Stimulated activated CD4-positive, alpha-beta T cell treated with anti-CD3 and anti-CD28 coated beads, Interleukin-12 subunit alpha, Interleukin-12 subunit beta, amount 100 ng/mL, for 4 hours (primary cell): ENCODE results near the gene ST6GALNAC3.
"Not testable (repeated sequence)": the region's sequence is repeated elsewhere in the genome, so short reads cannot be mapped to it uniquely, and the experiment has no call there.

ENCODE experiments used
- DNase-seq: peaks from one replicate; pipeline ENCODE4 v3.0.0-alpha.2; 2020

Gene ST6GALNAC3

DNA sequence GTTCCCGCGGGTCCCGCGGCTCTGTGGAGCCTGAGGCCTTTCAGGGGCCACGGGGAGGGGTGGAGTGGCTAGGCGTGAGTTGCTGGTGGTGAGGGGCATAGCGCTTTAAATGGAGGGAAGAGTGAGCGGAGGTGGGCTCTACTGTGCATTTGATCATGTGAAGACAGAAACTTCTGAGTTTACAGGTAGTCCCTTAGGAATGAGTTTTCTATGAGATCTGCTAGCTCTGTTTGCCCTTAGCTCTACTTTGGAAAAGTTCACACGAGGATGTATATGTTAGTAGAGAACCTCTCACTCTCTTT lies 593 bp downstream of the ST6GALNAC3 start:
- DNase-seq = no peak

GRCh38 chr1:76075877-76076276 lies 1.3 kb downstream of the ST6GALNAC3 start:
- DNase-seq = no peak

DNA sequence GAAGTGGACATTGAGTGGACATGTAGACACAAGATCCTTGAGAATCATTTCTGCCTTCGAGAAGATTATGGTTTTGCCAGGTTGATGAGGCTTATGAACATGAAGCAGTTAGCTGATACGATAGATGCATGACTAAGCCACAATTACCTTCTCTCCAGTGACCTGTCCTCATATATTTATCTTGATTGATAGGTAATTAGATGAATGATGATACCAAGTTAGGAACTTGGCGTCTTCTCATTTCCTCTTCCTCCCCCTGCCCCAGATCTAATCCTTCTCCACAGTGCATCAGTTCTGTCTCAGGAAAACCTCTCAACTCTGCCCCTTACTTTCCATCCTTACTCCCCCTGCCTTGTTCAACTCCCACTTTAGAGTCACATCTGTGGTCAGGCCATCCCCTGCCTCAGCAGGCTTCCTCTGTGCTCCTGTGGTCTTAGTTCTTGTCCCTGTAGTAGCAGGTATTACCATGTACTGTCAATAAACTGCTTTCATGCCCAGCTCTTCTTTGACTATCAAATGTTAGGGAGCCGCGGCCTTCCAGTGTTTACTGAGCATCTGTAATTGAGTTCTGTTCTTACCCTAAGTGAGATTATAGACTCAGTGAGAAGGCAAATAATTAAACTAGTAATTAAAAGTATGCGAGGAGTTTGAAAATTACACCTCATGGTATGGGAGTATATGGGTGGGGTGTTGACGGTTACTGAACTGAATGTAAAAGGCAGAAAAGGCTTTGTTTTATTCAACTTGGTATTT lies 5.1 kb downstream of the ST6GALNAC3 start:
- DNase-seq = no peak

DNA sequence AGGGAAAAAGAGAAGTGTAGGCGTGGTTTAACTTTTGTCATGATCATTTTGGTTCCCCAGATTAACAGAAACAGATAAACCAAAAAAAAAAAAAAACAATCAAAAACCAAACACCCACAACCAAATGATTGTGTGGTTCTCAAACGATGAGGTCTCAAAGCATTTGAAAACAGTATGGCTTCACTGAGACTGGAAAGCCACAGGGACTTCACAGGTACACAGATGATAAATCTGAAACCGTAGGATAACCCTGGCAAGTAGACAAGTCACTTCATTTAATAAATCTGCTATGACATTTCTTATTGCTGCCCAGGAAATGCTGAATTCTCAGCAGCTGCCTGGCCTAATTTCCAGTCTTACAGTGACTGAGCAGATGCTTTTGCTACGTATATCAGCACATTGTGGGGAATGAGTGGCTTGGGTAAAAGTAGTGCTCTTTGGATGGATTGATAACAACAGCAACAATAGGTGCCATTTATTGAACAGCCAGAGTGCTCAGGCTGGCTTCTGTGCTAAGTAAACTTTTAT lies 6.1 kb downstream of the ST6GALNAC3 start:
- DNase-seq = no peak

DNA sequence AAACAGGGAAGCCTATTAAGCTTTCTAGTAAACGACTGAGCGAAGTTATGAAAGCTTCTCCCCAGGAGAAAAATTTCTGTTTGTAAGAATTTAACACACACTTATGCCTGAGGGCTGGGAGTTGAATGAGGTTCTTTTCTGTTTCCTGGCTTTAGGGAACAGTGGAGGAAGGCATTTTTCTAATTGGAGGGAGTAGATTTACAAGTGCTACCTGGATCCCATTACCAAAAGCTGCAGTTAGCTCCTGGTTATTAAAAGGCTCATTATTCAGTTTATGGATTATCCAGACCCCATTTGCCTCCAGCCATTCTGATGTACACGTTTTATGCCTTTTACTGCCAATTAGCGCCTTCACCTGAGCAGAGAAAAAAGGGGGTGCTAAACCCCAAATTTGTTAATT lies 7.5 kb downstream of the ST6GALNAC3 start:
- DNase-seq = no peak

GRCh38 chr1:76083189-76083588 lies 8.6 kb downstream of the ST6GALNAC3 start:
- DNase-seq = no peak

DNA sequence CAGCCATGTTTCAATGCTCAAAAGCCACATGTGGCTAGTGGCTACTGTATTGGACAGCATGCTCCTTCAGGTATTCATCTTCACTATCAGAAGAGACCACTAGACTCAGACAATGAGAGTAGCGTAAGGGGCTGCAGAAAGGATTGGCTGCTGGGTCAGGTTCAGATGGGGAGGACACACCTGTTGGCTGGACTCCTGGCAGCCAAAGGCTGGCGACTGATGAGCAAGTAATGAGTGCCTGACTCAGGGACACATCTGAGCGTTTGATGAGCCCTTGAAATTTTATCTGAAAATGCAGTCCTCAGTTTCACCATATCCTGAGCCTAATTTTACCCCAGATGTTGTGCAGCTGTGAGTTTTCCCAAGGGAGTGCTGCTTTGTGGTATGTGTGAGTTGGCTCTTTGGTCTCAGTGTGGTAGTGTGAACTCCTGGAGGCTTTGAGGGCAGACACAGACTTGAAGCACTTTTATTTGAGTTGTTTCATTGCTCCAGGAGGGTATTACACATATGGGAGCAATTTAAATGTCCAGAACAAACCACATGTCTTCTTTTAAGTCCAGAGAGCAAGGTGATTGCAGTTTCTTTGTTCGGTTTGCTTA lies 9.6 kb downstream of the ST6GALNAC3 start:
- DNase-seq = no peak

- DNase-seq = no peak
Measured at GRCh38 chr1:76084685-76085084, 10.1 kb downstream of the ST6GALNAC3 start.

DNA sequence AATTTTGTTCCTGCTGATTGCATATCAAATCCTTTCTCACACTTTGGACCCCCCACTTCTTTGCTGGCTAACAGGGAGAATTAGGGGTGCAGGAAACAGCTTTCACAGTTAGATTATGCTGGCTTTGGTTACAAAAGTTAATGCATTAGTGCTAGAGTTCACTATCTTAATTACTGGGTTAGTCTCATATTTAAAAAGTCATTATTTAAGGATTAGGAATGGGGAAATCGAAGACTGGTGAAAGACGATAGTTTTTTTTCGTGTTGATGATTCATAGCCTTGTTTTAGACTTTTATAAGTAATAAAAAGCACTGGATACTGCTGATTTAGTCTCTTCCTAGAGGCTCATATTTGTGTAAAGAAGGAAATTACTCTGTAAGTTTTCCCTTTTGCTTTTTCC lies 11.6 kb downstream of the ST6GALNAC3 start:
- DNase-seq = no peak

DNA sequence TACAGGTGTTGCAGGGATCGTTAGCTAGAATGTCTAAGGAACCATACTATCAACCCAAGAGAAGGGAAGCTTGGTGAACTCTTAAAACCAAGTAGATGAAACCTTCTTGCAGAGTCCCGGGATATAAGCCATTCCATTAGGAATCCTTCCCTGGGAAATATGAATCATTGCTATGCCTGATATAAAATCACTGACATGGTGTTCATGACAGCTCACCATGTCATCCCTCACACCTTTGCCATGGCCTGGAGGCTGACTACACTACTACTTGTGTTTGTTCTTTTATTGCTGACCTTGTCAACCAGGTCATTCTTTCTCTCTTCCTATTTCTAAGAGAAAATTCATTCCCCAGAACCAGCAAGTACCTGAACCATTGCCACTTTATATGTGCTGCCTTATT lies 12.1 kb downstream of the ST6GALNAC3 start:
- DNase-seq = no peak

DNA sequence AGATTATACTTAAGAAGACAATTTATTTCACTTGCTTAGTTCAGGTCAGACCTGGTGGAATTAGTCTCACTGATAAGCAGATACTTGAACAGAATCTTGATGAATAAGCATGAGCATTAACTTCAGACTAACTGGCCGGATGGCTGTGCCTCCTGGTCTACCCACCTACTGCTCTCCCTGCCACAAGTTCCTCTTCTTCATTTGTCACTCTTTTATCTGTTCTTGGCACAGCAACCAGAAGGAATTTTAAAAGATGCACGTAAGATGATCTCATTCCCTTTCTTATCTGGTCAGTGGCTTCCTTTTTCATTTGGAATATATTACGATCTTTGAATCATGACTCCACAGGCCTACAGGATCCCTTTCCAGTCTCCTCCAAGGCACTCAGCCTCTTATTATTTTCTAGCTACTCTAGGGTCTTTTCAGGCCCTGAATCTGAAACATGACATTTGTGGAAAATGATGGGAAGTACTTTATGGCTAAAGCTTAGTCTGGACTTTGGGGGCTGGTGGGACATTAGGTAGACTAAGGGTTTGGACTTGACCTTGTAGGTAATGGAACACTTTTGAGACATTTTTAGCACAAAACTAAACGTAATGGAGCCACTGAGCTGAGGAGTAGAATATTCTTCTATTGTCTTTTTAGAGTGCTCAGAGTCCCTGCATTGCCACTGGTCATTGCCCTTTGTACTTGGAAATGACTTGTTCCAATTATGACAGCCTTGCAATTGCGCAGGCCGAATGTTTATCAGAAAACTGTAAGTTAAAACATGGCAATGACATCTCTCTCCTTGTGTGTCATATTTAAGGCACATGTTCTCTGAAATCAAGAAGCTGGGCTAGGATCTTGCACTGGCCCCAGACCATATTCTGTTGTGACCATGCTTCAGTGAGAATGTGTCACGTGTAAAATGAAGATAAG lies 16.0 kb downstream of the ST6GALNAC3 start:
- no peak for DNase-seq

- no peak for DNase-seq
Measured at GRCh38 chr1:76092812-76093211, 18.3 kb downstream of the ST6GALNAC3 start.

- no peak for DNase-seq
Measured at GRCh38 chr1:76093522-76094312, 19.2 kb downstream of the ST6GALNAC3 start.

DNA sequence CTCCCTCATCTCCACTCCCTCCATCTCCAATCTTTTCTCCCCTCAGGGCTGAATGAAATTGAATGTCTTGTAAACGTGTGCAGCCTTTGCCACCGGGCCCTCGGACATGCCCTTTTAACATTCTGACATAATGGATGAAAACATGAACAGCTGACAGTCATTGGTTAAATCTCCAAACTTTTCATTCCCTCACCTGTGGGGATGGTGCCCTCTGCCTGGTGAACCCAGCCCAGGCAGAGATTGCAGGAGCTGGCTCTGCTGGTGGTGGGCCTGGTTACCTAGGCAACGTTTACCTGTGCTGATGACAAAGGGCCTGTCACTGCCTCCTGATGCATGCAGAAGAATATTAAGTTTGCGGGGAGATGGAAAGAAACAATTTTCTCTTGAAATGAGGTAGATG lies 21.3 kb downstream of the ST6GALNAC3 start:
- DNase-seq = no peak

DNA sequence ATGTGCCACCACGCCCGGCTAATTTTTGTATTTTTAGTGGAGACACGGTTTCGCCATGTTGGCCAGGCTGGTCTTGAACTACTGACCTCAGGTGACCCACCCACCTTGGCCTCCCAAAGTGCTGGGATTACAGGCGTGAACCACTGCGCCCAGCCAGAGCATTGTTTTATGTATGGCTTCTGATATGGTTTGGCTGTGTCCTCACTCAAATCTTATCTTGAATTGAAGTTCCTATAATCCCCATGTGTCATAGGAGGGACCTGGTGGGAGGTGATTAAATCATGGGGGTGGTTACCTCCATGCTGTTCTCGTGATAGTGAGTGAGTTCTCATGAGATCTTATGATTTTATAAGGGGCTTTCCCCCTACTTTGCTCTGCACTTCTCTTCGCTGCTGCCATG lies 22.5 kb downstream of the ST6GALNAC3 start:
- not testable (repeated sequence) for DNase-seq

GRCh38 chr1:76098845-76099244 lies 24.3 kb downstream of the ST6GALNAC3 start:
- no peak for DNase-seq

DNA sequence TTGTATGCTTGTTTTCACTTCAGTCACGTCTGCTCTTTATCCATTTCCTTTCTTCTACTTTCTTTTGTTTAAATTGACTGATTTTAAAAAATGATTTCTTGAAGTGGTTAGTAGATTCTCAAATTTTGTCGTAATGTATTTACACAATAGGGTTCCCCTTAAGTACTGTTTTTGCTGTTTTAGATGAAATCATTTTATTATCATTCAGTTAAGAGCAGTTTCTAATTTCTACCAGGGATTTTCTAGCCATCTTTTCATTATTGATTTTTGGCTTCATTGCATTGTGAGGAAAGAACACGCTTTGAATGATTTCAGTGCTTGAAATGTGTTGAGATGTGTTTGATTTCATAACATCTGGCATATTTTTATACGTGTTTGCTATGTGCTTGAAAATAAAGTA lies 27.0 kb downstream of the ST6GALNAC3 start:
- DNase-seq = no peak

- DNase-seq = no peak
Measured at GRCh38 chr1:76102046-76102445, 27.5 kb downstream of the ST6GALNAC3 start.

DNA sequence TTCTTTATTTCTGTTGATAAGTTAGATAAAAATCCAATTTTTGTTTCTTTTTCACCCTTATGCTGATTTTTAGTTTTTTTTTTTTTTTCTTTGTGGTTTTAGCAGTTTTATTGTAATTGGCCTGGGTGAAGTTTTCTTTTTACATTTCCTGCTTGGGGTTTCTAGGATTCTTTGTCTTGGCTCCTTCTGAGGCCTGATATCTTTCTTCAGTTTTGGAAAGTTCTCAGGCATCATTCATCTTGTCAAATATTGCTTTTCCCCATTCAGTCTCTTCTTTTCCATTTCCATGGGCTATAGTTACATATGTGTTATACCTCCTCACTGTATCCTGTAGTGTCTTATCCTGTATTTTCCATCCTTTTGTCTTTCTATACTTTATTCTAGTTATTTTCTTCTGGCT lies 28.5 kb downstream of the ST6GALNAC3 start:
- no peak for DNase-seq

DNA sequence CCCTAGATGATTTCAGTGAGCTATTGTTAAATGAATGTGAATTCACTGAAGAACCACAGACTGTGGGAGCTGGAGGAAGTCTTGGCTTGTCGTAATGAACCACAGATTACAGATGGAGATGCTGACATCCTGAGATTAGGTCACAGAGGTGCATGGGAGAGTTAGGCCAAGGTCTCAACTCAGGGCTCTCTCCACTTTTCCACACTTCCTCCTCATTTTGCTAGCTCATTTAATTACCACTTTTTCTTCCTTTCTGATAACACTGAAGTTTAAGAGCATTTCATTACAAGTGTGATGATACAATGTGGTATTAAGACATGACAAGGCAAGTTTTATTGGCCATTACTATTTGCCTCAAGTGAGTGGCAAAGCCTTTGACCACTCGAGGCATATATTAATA lies 30.8 kb downstream of the ST6GALNAC3 start:
- DNase-seq = no peak

DNA sequence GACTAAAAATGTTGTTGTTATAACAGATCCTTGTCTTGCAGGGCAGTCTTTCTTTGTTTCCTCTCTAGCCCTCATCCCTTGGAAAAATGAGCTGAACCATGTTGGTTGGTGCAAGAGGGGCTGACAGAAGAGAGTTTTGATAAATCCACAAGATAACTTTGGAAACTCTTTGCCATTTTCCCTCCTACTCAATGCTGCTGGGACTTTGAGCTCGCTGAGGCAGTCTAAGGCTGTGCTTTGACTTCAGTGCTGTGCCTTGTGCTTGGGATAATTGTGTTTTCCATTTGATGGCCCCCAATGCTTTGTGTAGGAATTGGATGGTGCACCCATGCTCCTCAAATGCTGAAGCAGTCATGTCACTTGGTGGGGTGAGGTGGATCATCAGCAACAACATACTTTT lies 31.7 kb downstream of the ST6GALNAC3 start:
- no peak for DNase-seq

DNA sequence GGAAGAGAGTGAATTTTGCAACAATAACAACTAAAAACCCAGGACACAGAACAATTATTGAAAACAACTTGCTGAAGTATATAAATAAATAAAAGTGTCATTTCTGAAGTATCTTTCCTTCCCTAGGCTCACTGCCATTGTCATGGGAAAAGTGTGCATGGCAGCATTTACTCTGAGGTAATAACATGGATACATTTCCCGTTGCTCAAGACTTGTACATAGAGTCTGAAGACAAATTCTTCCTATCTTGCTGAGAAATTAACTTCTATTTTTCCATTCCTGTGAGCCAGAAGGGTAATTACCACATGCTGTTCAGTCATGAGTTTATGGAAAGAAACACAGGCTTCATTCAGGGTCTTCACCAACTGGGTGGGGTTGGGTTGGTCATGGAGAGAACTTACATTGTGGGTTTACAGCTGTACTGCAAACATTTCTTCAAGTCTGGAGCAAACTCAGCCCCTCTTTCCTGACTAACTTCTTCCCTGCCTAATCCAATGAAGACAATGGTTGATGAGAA lies 32.2 kb downstream of the ST6GALNAC3 start:
- no peak for DNase-seq

DNA sequence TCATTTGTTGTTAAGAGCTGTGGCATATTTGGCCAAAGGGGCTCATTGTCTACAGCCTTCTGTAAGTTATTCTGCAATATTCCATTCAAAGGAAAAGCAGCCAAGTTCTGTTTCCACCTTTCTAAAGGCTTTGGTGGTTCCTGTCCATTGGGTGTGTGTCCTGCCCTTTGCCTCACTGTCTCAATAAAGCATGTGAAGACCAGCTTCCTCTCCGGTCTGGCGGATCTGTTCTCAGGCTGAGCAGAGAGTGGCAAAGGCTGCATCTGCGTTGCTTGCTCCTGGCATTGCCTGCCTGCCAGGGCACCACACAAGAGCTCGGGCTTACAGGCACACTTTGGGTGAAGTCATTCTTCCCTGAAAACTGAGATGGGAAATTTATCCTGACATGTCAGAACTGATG lies 34.9 kb downstream of the ST6GALNAC3 start:
- DNase-seq = no peak
